GM19238 (cell line): ENCODE data around the gene MAGI1.
A peak's percentile ranks its signal among the peaks of the same experiment; 100 is the strongest.
"Not testable (repeated sequence)": the region's sequence is repeated elsewhere in the genome, so short reads cannot be mapped to it uniquely, and the experiment has no call there.

Experiments
- DNase-seq: peaks from one replicate; pipeline ENCODE4 v3.0.0; 2011; ENCODE audit warnings: low spot score; ENCODE audit not compliant: insufficient read length

Gene MAGI1

GRCh38 chr3:66038726-66039589 is at the start of gene MAGI1:
MAGI1 (minus strand) TSS chr3:66038918; CDS start chr3:66038308, 610 bp downstream.
- peak; percentile 39 for DNase-seq

- DNase-seq, result no peak
These were observed 45.1 kb upstream of the MAGI1 start for GRCh38 chr3:66083784-66084213.

- DNase-seq, result no peak
These were observed 44.5 kb upstream of the MAGI1 start for GRCh38 chr3:66083096-66083678.

GRCh38 chr3:66082679-66083078 is 44.0 kb upstream of the MAGI1 start:
- DNase-seq, result no peak

GRCh38 chr3:66080167-66080566 is 41.4 kb upstream of the MAGI1 start:
- no peak for DNase-seq

- DNase-seq, result no peak
These were observed 39.3 kb upstream of the MAGI1 start for GRCh38 chr3:66077973-66078372.

GRCh38 chr3:66076861-66077470 is 38.2 kb upstream of the MAGI1 start:
- no peak for DNase-seq

GRCh38 chr3:66075281-66075680 is 36.6 kb upstream of the MAGI1 start:
- DNase-seq, result no peak

- DNase-seq, result no peak
These were observed 34.9 kb upstream of the MAGI1 start for GRCh38 chr3:66073464-66074141.

GRCh38 chr3:66068255-66068654 is 29.5 kb upstream of the MAGI1 start:
- no peak for DNase-seq

- no peak for DNase-seq
These were observed 28.4 kb upstream of the MAGI1 start for GRCh38 chr3:66066963-66067617.

GRCh38 chr3:66055289-66055688 is 16.6 kb upstream of the MAGI1 start:
- DNase-seq, result no peak

- no peak for DNase-seq
These were observed 14.9 kb upstream of the MAGI1 start for GRCh38 chr3:66053550-66054094.

GRCh38 chr3:66052721-66053549 is 14.2 kb upstream of the MAGI1 start:
- DNase-seq, result no peak

GRCh38 chr3:66050821-66051220 is 12.1 kb upstream of the MAGI1 start:
- no peak for DNase-seq

GRCh38 chr3:66048051-66048395 is 9.3 kb upstream of the MAGI1 start:
- no peak for DNase-seq

GRCh38 chr3:66047311-66048050 is 8.8 kb upstream of the MAGI1 start:
- DNase-seq, result no peak

- DNase-seq, result not testable (repeated sequence)
These were observed 7.6 kb upstream of the MAGI1 start for GRCh38 chr3:66046321-66046720.

GRCh38 chr3:66041828-66042227 is 3.1 kb upstream of the MAGI1 start:
- DNase-seq, result no peak

GRCh38 chr3:66041116-66041515 is 2.4 kb upstream of the MAGI1 start:
- no peak for DNase-seq
